K562 (cell line): ENCODE data around the gene RABGAP1L. TPM values are rescaled to one million over a fixed set of nuclear protein-coding genes. Genes with fewer than 3 reads are reported as not detected.

Experiments
- ATAC-seq: fragments of 200-7000 bp; cut with Tn5 transposase; 3 replicates; pipeline ENCODE4 v1.9.1; 2020; ENCODE audit warnings: moderate library complexity
- BruUV-seq: library from RNA; stranded (reverse); fragments of 400-500 nt; replicated peaks from 2 replicates; lab custom pipeline; 2021; lab: Mats Ljungman, UMichigan
- CTCF ChIA-PET: fragments of 300-600 bp; formaldehyde crosslinking; extraction: SDS; loops from one replicate; lab custom pipeline; 2021; ENCODE audit warnings: low intra/inter-chr PET ratio; lab: Yijun Ruan, JAX
- POLR2A ChIA-PET: fragments of 300-600, 350-650 bp; sonication (Branson Sonifier 250); formaldehyde crosslinking; extraction: SDS; loops from one replicate; lab custom pipeline; 2021; ENCODE audit warnings: antibody characterized with exemption, inconsistent platforms; lab: Yijun Ruan, JAX
- DNase-seq, 4 experiments: peaks; one replicate each; pipeline versions ENCODE4 v3.0.0 to v3.0.0-alpha.2; 2011 to 2018; ENCODE audit warnings: low spot score in 3 of 4, mixed read lengths in 3 of 4; ENCODE audit errors: extremely low read depth in 1 of 4
- FAIRE-seq: peaks from 2 replicates; lab custom pipeline; 2011; peaks lifted over from hg19 to GRCh38; lab: Jason Lieb, UNC
- H2AFZ ChIP-seq: 2 replicates; pipeline ENCODE4 v1.6.0; 2011; ENCODE audit warnings: low read depth, low read length, control low read depth, inconsistent platforms
- H3K27ac ChIP-seq: fragments of 200-600 bp; 3 replicates; pipeline ENCODE4 v1.8.0; 2011; ENCODE audit warnings: low read depth, mild to moderate bottlenecking, control low read depth, inconsistent platforms, low read length, moderate library complexity, mixed read lengths; ENCODE audit errors: extremely low read depth
- H3K27me3 ChIP-seq, 2 experiments: fragments of 300-600 bp in 1 of 2; 2 replicates in 1 of 2; 3 replicates in 1 of 2; pipeline versions ENCODE4 v1.6.0 to v1.8.0; 2011; ENCODE audit warnings: inconsistent platforms in 2 of 2, low read length in 2 of 2, mild to moderate bottlenecking in 1 of 2, mixed read lengths in 1 of 2, moderate library complexity in 1 of 2; ENCODE audit not compliant: control insufficient read depth in 2 of 2, insufficient read depth in 2 of 2
- H3K36me3 ChIP-seq: fragments of 300-600 bp; 3 replicates; pipeline ENCODE4 v1.8.0; 2011; ENCODE audit warnings: mild to moderate bottlenecking, low read length, inconsistent platforms; ENCODE audit not compliant: control insufficient read depth, insufficient read depth
- H3K4me1 ChIP-seq, 2 experiments: fragments of 200-600 bp in 1 of 2; replicated peaks in 1 of 2; 2 replicates in 1 of 2; 3 replicates in 1 of 2; pipeline versions ENCODE4 v1.5.1 to v1.8.0; 2011; ENCODE audit warnings: inconsistent platforms in 2 of 2, low read length in 2 of 2, mild to moderate bottlenecking in 1 of 2, mixed read lengths in 1 of 2, moderate library complexity in 1 of 2; ENCODE audit not compliant: control insufficient read depth in 2 of 2, insufficient read depth in 2 of 2
- H3K4me2 ChIP-seq: 2 replicates; pipeline ENCODE4 v1.6.1; 2011; ENCODE audit warnings: low read length, control low read depth, inconsistent platforms, mixed read lengths; ENCODE audit not compliant: insufficient read depth
- H3K4me3 ChIP-seq: fragments of 200-600 bp; sonication (generic), shearing (Covaris generic); 2 replicates; pipeline ENCODE4 v1.5.1; 2016; ENCODE audit warnings: control low read depth, inconsistent platforms
- H3K79me2 ChIP-seq: fragments of 200-600 bp; 3 replicates; pipeline ENCODE4 v1.8.0; 2011; ENCODE audit warnings: low read length, inconsistent platforms; ENCODE audit not compliant: control insufficient read depth, insufficient read depth
- H3K9ac ChIP-seq, 2 experiments: 2 replicates each; pipeline versions ENCODE4 v1.6.0 to v1.6.1; 2011; ENCODE audit warnings: low read depth in 2 of 2, low read length in 2 of 2, control low read depth in 1 of 2, inconsistent platforms in 1 of 2, mild to moderate bottlenecking in 1 of 2, mixed read lengths in 1 of 2; ENCODE audit not compliant: insufficient read depth in 1 of 2
- H3K9me1 ChIP-seq: one replicate; pipeline ENCODE4 v1.6.0; 2011; ENCODE audit warnings: inconsistent platforms, mild to moderate bottlenecking, low read length, moderate library complexity; ENCODE audit not compliant: control insufficient read depth, insufficient read depth
- H3K9me3 ChIP-seq: replicated peaks from 2 replicates; pipeline ENCODE4 v1.5.1; 2011; ENCODE audit warnings: low read depth, low read length, inconsistent platforms; ENCODE audit not compliant: control insufficient read depth, insufficient read depth
- H4K20me1 ChIP-seq: replicated peaks from 2 replicates; pipeline ENCODE4 v1.6.1; 2011; ENCODE audit warnings: low read length, inconsistent platforms, mixed read lengths; ENCODE audit not compliant: control insufficient read depth, insufficient read depth
- ATF2 ChIP-seq: sonication (generic); formaldehyde crosslinking; IDR thresholded peaks from 2 replicates; pipeline ENCODE4 v1.8.1; 2022; ENCODE audit warnings: missing genetic modification reagents
- BRD4 ChIP-seq: fragments of 200-600 bp; sonication (generic); IDR thresholded peaks from 2 replicates; pipeline ENCODE4 v1.6.1; 2017; ENCODE audit warnings: inconsistent platforms
- ELF2 ChIP-seq: fragments of 250-450 bp; sonication (Bioruptor Pico); IDR thresholded peaks from 2 replicates; pipeline ENCODE4 v1.5.0; 2021; ENCODE audit warnings: mild to moderate bottlenecking
- HLTF ChIP-seq: fragments of 450-650 bp; IDR thresholded peaks from 2 replicates; pipeline ENCODE4 v1.6.1; 2016
- IRF2 ChIP-seq: sonication (generic); formaldehyde crosslinking; IDR thresholded peaks from 2 replicates; pipeline ENCODE4 v1.8.1; 2022; ENCODE audit warnings: mild to moderate bottlenecking, missing genetic modification reagents
- KLF16 ChIP-seq: IDR thresholded peaks from 2 replicates; pipeline ENCODE4 v1.6.1; 2016; ENCODE audit warnings: antibody characterized with exemption
- MAFG ChIP-seq: fragments of 450-650 bp; conservative IDR thresholded peaks from 2 replicates; pipeline ENCODE4 v1.6.1; 2016; ENCODE audit warnings: missing genetic modification characterization, missing compliant biosample characterization
- SPI1 ChIP-seq: IDR thresholded peaks from 2 replicates; pipeline ENCODE4 v1.6.1; 2011; ENCODE audit warnings: low read depth, low read length, control low read depth, borderline replicate concordance
- TBL1XR1 ChIP-seq, 2 experiments: IDR thresholded peaks; 2 replicates each; pipeline ENCODE4 v1.6.1; 2012; ENCODE audit warnings: improper control_type of control experiment in 2 of 2, low read length in 2 of 2, mild to moderate bottlenecking in 1 of 2
- VEZF1 ChIP-seq: fragments of 200-800 bp; sonication (Bioruptor generic); IDR thresholded peaks from 2 replicates; pipeline ENCODE4 v1.6.1; 2017; ENCODE audit warnings: missing genetic modification characterization, missing compliant biosample characterization
- ZNF316 ChIP-seq: fragments of 450-650 bp; IDR thresholded peaks from 2 replicates; pipeline ENCODE4 v1.6.1; 2016
- WGBS: fragments of 100-300 bp; shearing (Covaris generic); methylation state at CpG from one replicate; pipeline ENCODE4 v1.1.6; 2016; ENCODE audit warnings: low coverage, mixed read lengths; ENCODE audit not compliant: insufficient coverage; ENCODE audit errors: missing lambda C conversion rate; 5-methylcytosine and 5-hydroxymethylcytosine counted together
- in situ Hi-C: fragments of 300-500 bp; cut with MboI; formaldehyde crosslinking; loops from 4 replicates; pipeline ENCODE4 v1.15.0; 2018; ENCODE audit warnings: inconsistent platforms, mixed read lengths
- intact Hi-C: fragments of 100-400 bp; cut with micrococcal nuclease; formaldehyde crosslinking; loops from 2 replicates; pipeline ENCODE4 v1.14.2; 2022
- polyA plus RNA-seq, 8 experiments: library from polyadenylated mRNA; depleted of rRNA in 4 of 8; stranded (reverse) in 5 of 8; unstranded in 3 of 8; fragments of >200 nt; fragmentation: Nextera tagmentation in 2 of 8; fragmentation: Illumina TruSeq in 1 of 8; extraction: Ambion mirVana in 2 of 8; extraction: Trizol in 1 of 8; gene quantifications; 2 replicates each; pipeline versions ENCODE4 v1.2.1 to v1.2.3, GENCODE V29; 2011 to 2014; ENCODE audit warnings: inconsistent platforms in 1 of 8, missing spikeins in 1 of 8
- total RNA-seq, 7 experiments: library from RNA; depleted of rRNA in 6 of 7; stranded (reverse); fragments of >200 nt in 6 of 7; fragmentation: Illumina TruSeq in 2 of 7; extraction: Trizol in 2 of 7; gene quantifications; 2 replicates each; pipeline versions ENCODE4 v1.2.1 to v1.2.3, GENCODE V29; 2011 to 2021; ENCODE audit warnings: low replicate concordance in 1 of 7
- TF ChIP-seq, protein P1 (sequence below): fragments of 450-650 bp; IDR thresholded peaks from 2 replicates; pipeline ENCODE4 v1.6.1; 2017; ENCODE audit warnings: mild to moderate bottlenecking, moderate library complexity

RABGAP1L gene
- total and polyA plus RNA-seq, 9 of the 15 experiments (the other 6 are each of a cell fraction or from before 2014, with no cell fraction given), result 16.5 to 44.9 (median 26.7) TPM

DNA sequence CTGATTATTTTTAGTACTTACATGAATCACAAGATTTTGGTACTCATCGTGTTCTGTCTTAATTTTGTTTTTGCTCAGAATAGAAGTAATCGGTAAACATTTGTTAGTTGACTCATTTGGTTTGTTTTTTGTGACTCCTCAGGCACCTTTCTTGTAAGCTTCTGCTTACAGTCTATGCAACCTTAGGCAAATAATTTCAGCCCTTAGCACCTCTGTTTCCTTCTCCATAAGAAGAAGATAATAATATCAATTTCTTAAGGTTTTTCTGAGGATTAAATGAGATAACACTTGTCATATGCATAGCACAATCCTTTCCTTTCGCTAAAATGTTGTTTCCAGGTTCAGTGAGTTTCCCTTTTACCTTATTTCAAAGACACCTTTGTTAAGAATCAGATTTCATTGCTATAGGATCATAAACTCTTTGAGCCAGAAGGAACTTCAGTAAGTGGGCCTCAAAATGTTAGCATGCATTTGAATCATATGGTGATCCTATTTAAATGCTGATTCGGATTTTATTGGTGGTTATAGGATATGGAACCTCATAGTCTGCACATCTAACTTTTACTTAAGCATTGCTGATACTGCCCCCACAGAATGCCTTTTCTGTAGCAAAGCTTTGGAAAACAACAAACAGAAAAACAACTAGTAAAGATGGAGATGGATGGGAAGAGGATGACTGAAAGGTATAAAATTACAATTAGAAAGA lies 567.7 kb downstream of the RABGAP1L start:
- H3K79me2 ChIP-seq, result no peaks in the 10 kb centered on the region
- no peak overlapping the region for H3K4me3 ChIP-seq
- no peaks in the 10 kb centered on the region for H3K9me3 ChIP-seq
- ChIA-PET POLR2A (no interaction called here), CTCF (interaction anchor here (0.7 to 2.0 kb wide), 9 partner anchors 50 to 1984 kb away, joined by 3 to 21 read pairs (median 4); no protein-coding TSS in a partner anchor)
- no peaks in the 10 kb centered on the region for H3K9me1 ChIP-seq
- H3K27ac ChIP-seq, result no peak overlapping the region
- ATAC-seq, result no peak
- H3K4me2 ChIP-seq, result no peak overlapping the region
- H2AFZ ChIP-seq, result no peak overlapping the region
- WGBS, result 32% methylated on average over 4 of the region's 4 CpGs
- intact Hi-C loops, result loop anchor here (1.0 to 5.0 kb wide), 3 partner anchors 314 to 635 kb away; no protein-coding TSS in a partner anchor
- DNase-seq, result no peak
- in situ Hi-C loops, result loop anchor here (25.0 kb wide), 1 partner anchor 915 kb away; the partner anchor contains the start of genes CENPL and DARS2
- TF ChIP-seq SPI1, result no peak
- 0 out of 2 replicates have a peak, but pooled peaks have one; percentile 19 for TF ChIP-seq MAFG (tag)
- TF ChIP-seq ZNF316, result peak; percentile 50
- no peaks in the 10 kb centered on the region for H4K20me1 ChIP-seq
- no peak for FAIRE-seq
- H3K27me3 ChIP-seq, result no peaks in the 10 kb centered on the region
- no peaks in the 10 kb centered on the region for H3K4me1 ChIP-seq
- no peaks in the 10 kb centered on the region for H3K36me3 ChIP-seq
- H3K9ac ChIP-seq, result no peak overlapping the region
- no TSS peak for BruUV-seq

DNA sequence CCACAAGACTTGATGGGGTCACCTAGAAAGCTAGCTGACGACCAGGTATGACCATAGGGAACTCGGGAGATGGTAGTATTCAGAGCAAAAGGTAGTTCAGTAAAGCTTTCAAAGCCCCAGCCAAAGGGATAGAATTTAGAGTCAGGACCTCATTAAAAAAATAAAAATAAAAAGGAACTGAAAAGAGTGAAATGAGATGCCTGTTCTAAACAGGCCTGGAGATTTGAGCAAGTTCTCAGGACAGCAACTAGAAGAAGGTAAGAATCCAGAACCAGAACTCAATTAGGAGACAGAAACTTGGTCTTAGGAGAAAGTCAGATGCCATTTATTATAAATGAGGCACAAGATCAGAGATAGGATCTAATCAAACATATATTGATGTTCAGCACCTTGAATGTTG lies 575.0 kb downstream of the RABGAP1L start:
- ChIA-PET POLR2A (no interaction called here), CTCF (no interaction called here)
- BruUV-seq, result no TSS peak
- Histone ChIP-seq H3K27me3 (no peaks in the 10 kb centered on the region), H3K4me1 (no peaks in the 10 kb centered on the region), H3K9me3 (no peaks in the 10 kb centered on the region), H3K4me2 (no peak overlapping the region), H4K20me1 (no peaks in the 10 kb centered on the region), H3K27ac (no peak overlapping the region), H2AFZ (no peak overlapping the region), H3K9me1 (no peaks in the 10 kb centered on the region), H3K79me2 (no peaks in the 10 kb centered on the region), H3K4me3 (no peak overlapping the region), H3K36me3 (no peaks in the 10 kb centered on the region), H3K9ac (no peak overlapping the region)
- no peak for DNase-seq
- ATAC-seq, result no peak
- 5% methylated on average over 2 of the region's 2 CpGs for WGBS
- in situ Hi-C loops, result loop anchor here (10.0 to 25.0 kb wide), 2 partner anchors 639 to 922 kb away; partner anchors contain the start of genes CENPL and DARS2
- FAIRE-seq, result no peak
- intact Hi-C loops, result no loop called here
- TF ChIP-seq VEZF1 (CRISPR knock-in tag) (no peak), ELF2 (CRISPR knock-in tag) (no peak), ATF2 (CRISPR knock-in tag) (no peak), BRD4 (no peak), TBL1XR1 (IDR thresholded peaks at IDR 0.05; ENCODE audit: low read length in 2 of 2) (no peak), HLTF (no peak), KLF16 (no peak), IRF2 (no peak)
- TF ChIP-seq, protein P1, sequence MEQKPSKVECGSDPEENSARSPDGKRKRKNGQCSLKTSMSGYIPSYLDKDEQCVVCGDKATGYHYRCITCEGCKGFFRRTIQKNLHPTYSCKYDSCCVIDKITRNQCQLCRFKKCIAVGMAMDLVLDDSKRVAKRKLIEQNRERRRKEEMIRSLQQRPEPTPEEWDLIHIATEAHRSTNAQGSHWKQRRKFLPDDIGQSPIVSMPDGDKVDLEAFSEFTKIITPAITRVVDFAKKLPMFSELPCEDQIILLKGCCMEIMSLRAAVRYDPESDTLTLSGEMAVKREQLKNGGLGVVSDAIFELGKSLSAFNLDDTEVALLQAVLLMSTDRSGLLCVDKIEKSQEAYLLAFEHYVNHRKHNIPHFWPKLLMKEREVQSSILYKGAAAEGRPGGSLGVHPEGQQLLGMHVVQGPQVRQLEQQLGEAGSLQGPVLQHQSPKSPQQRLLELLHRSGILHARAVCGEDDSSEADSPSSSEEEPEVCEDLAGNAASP, result no peak
